ENCODE results near the gene CFAP45. TPM values are rescaled to one million over a fixed set of nuclear protein-coding genes. Genes with fewer than 3 reads are reported as not detected.

The CFAP45 gene
- total RNA-seq, 1 donor from 2014 or later = 0.32 TPM

DNA sequence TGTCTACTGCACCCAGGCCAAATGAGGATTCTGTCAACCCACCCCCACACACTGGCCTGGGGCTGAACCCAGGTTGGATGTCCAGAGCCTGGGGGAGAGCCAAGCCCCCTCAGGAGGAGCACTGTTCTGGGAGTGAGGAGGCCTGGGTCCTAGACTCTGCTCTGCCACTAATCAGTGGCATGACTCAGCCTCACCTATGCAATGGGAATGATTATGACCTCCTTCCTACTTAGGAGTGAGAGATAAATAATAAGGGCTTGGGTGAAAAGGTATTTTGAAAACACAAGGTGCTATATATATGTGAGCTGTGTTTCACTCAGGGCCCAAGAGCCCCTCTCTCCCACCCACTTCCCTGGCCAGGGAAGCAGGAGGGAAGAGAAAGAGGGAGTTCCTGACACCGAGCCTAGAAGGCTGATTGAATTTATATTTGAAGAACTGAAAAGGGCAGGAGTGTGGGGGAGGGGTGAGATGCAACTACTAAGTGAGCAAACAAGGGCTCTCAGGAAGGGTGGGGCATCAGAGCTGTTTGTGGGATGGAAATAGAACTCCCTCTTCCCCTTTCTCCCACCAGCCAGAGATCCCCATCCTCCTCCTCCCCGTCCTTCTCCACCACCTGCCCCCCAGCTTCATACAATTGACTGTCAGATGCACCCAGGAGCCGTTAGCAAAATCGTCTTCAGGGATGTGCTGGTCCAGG lies 37.2 kb upstream of the CFAP45 start:
- intact Hi-C loops (cut with DNase I) = no loop called here

DNA sequence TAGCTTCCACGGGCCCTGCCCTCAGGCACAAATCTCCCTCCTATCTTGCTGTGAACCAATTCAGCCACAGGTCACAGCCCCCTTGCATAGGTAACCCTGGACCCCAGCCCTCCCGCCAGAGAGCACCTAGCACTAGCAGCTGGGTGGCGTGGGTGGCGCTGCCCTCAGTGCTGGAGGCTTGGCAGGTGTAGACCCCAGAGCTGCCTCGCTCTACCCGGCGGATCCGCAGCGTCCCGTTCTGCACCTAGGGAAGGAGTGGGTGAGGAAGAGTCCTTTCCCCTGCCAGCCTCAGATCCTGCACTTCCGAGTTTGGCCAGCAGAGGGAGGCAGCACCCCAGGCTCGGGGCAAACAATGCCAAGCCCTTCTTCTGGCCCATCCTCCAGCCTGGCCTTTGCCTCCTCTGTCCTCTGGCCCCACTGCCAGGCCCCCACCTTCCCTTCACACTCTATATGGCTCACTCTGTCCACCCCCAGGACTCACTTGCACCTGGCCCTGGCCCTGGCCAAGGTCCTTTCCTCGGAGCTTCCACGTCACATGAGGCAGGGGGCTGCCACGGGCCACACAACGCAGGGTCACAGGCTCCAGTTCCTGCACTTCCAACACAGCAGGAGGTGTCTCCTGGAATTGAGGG lies 36.4 kb upstream of the CFAP45 start:
- peak; percentile 90 for DNase-seq (ENCODE audit: low spot score)
- intact Hi-C loops (cut with DNase I) = loop anchor here (1.0 kb wide), 1 partner anchor 70 kb away; no protein-coding TSS in a partner anchor

More for the DNA sequence above, 37.2 kb upstream of the CFAP45 start:
- no peak for DNase-seq (ENCODE audit: low spot score)

DNA sequence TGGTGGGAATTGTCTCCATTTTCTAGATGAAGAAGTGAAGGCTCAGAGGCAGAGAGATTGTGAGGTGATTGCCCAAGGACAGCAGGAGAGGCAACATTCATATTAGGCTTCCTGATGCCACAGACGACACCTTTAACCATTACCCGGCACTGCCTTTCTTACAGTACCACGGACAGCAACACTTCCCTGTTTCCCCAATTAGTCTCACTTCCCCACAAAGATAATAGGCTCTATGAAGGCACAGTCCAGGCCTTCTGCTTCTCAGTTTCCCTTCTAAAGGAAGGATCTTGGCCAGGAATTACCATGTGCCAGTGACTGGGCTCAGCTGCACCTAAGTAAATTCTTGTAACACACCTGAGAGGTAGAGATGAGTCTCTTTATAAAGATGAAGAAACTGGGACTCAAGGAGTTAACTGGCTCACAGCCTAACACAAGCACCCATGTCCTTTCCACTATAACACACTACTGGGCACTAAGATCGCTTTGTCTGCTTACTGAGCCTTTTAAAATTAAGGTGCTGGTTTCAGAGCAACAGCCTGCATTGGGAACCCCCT lies 35.8 kb upstream of the CFAP45 start:
- intact Hi-C loops (cut with DNase I) = loop anchor here (1.0 kb wide), 1 partner anchor 71 kb away; no protein-coding TSS in a partner anchor
- no peak for DNase-seq (ENCODE audit: low spot score)

DNA sequence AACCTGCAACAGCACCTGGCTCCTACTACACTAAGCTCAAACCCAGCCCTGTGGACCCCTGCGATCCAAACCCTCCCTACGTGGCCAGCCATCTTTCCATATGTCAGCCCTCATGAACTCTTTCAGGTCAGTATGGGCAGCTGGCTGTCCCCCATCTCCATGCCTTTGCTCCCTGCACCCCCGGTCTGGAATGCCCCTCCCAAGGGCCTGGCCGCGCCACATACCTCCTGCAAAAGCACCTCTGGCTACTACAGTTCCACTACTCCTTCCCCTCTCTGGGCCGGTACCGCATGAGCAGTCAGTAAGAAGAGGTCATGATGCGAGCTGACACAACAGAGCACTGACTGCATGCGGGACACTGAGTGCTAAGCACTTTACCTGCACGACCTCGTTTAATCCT lies 35.3 kb upstream of the CFAP45 start:
- intact Hi-C loops (cut with DNase I) = no loop called here
- DNase-seq (ENCODE audit: low spot score) = no peak

DNA sequence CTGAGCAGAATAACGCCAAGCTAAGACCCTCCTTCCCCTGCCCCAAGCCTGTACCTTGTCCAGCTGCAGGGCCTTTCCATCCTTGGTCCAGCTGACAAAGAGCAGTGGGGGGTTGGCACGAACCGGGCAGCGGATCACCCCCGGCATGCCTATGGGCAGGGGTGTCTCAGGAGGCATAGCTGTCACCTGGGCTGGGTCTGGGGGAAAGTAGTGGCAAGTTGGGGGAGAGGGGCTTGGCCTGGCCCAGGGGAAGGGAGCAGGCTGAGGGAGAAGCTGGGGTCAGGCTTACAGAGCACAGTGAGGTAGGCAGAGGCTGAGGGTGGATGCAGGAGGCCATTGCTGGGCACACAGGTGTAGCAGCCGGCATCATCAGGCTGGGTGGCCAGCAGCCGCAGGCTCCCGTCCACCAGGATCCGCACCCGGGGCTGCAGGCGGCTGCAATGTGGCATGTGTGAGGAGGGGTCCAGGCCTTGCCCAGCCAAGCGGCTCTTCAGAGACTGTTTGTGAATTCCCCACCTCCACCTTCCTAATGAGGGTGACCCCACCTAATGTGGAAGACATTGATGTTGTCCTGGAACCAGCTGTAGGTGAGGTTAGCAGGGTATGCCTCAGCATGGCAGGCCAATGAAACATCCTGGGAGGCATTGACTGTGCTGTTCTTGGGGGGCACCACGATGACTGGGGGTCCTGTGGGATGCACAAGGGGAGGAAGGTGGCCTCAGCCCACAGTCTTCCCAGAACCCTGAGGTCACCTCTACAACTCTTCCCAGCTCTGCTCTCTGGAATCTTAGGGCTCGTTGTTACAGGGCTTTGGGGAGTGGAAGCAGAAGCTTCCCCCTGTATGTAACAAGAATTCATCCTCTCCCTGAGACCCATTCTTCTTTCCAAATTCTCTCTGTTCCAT lies 34.4 kb upstream of the CFAP45 start:
- intact Hi-C loops (cut with DNase I) = no loop called here
- DNase-seq (ENCODE audit: low spot score) = no peak

DNA sequence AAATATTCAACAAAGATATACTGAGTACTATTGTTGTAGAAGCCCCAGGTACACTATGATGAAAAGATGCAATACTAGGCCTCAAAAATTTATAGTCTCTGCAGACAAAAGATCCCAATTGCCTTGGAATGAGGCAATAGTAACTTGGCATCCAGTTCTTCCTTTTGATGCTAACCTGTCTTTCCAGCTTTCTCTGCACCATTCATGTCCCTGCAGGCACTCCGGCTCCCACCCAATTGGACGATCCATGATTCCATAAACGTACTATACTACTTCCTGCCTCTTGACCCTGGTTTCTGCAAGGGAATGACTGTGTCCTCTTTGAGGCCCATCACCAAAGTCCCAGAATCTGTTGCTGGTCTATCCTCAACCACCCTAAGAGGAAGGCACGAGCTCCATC lies 33.4 kb upstream of the CFAP45 start:
- intact Hi-C loops (cut with DNase I) = no loop called here
- no peak for DNase-seq (ENCODE audit: low spot score)

DNA sequence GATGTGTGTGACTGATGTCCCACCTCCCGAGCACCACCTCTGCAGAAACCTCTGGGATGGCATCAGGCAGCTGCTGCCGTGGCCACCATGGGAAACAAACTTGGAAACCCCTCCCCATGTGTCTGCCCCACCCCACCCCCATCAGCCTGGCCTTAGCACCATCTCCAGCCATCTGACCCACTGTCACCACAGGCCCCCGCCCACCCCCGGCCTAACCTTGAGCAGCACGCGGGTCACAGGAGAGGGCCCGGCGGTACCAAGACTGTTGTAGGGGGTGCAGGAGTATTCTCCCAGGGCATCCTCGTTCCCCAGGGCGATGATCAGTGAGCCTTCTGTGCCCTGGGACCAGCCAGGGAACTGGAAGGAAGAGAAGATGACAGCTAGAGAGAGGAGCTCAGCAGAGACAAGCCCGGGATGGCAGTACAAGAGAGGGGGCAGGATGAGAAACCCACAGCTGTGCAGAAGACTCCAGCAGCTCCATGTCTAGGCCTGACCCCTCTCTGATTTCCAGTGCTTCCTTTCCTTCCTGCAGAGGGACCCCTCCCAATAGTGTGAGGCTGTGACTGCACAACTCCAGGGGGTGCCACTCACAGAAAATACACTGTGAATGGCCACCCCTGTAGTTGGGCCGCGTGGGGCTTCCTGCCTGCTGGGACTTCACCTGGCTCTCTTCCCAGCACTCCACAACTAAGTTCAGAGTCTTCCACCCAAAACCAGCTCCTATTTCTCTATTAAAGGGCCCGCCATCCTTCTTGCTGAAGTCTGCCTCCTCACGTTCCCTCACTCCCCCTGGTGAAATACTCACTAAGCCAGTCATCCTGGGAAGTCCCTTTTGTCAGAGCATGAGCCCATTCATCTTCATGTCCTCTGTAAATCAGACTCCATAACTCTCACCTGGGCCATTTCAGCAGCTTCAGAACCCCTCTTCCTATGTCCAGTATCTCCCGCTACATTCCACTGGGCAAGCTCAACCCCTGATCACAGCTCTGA lies 32.6 kb upstream of the CFAP45 start:
- intact Hi-C loops (cut with DNase I) = no loop called here
- DNase-seq (ENCODE audit: low spot score) = no peak

DNA sequence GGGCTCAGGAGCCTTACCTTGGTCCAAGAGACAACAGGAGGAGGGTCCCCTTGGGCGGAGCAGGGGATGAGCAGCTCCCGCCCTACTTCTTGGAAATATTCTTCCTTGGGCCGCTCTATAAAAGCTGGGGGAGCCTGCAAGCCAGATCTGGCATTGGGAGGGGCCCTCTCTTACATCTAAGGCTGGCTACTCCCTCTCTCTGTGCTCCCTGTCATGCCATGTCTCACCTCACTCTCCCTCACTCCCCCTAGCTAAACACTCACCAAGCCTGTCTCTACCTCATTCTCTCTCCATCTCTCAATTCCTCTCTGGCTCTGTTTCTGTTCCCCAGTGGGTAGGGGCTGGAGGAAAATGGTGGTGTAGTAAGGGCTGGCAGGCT lies 31.8 kb upstream of the CFAP45 start:
- intact Hi-C loops (cut with DNase I) = no loop called here

DNA sequence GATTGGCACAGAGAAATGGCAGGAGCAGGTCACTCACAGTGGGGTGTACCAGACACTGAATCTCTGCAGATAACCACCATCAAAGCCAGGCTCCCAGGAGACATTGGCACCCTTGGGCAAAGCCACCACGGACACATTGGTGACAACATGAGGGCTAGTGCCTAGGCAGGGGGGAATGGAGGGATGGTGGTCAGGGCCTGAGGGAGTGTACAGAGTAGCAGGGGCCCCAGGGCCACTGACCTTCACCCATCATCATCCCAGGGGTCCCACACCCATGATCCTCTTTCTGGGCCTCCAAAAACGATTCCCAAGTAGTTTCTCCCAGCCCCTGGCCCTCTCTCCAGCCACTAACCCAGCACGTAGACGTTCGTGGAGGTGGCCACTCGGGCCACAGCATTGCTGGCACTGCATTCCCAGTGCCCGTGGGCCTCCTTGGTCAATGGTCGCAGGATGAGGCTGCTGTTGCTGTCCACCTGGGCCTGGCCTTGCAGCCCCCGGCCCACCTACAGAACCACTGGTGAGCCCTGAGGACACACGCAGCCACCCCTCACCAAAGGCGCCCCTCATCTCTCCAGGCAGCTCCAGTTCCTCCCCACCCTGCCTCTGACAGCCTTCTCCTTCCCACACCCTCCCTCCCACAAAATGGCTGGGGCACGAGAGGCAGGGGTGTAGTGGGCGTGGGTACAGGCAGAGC lies 31.3 kb upstream of the CFAP45 start:
- no peak for DNase-seq (ENCODE audit: low spot score)
- intact Hi-C loops (cut with DNase I) = no loop called here

More for the DNA sequence above, 31.8 kb upstream of the CFAP45 start:
- DNase-seq (ENCODE audit: low spot score) = no peak

DNA sequence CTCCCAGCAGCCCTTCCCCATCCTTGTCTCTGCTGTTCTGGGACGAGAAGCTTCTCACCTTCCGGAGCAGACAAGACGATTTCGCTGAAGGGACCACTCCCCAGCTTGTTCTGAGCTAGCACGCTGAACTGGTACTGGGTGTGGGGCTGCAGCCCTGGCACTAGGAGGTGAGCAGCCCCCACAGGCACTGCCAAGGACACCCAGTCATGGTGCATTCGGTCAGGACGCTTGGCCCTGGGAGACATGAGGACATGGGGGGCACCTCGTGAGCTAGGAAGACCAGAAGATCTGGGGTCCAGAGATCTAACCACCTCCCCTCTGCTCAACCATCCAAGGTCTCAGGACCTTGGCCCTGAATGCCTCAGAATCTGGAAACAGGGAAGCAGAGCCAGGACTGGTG lies 30.7 kb upstream of the CFAP45 start:
- DNase-seq (ENCODE audit: low spot score) = no peak
- intact Hi-C loops (cut with DNase I) = no loop called here

DNA sequence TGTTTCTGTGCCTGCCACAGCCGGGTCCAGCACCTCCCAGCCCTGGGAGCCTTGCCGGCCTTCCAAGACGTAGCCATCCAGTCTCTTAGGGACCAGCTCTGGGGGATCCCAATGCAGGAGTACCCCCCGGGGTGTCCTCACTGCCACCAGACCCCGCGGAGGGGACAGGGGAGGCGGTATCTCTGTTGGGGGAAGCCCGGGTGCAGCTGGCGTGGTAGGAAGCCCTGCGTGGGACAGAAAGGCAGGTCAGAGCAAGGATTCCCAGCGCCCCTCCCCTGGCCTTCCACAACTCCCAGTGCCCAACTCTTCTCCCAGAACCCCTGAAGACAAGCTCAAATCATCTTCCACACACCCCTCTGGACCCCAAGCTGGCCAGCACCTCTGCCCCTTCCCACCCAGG lies 30.3 kb upstream of the CFAP45 start:
- DNase-seq (ENCODE audit: low spot score) = no peak
- intact Hi-C loops (cut with DNase I) = no loop called here

DNA sequence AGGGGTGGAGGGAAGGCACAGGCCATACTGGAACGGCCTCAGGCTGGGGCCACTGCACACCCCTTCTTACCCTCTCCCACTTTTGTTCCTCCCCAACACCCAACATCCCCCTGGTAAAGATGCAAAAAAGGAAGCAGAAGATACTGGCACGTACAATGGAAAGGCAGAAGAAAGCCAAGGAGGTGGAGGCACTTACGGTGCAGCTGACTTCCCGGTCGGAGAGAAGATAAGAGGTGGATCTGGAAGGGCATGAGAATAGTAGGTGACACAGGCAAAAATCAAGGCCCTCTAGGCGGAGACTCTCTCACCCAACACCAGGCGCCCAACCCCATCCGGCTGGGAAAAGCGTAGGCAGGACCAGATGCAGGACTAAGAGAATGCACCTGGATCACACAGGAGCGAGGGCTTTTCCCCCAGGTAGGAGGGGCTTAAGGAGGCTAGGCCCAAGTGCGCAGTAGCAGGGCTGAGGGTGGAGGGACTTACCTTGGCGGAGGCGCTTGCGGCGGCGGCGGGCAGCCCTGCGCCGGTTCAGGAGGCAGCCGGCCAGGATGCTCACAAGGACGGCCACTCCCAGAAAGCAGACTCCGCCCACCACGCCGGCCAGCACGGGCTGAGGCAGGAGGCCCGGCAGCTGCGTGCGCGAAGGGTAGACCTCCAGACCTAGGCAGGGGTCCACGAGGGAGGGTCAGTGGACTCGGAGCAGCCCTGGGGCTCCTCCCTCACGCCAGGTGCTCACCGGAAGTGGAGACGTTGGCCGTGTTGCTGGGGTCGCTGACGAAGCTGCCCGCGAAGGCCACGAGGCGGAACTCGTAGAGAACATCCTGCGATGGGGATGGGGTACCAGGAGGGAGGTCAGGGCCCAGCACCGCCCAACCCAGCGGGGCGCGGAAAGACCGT lies 29.4 kb upstream of the CFAP45 start:
- intact Hi-C loops (cut with DNase I) = loop anchor here (5.0 kb wide), 1 partner anchor 1777 kb away; no protein-coding TSS in a partner anchor
- no peak for DNase-seq (ENCODE audit: low spot score)

DNA sequence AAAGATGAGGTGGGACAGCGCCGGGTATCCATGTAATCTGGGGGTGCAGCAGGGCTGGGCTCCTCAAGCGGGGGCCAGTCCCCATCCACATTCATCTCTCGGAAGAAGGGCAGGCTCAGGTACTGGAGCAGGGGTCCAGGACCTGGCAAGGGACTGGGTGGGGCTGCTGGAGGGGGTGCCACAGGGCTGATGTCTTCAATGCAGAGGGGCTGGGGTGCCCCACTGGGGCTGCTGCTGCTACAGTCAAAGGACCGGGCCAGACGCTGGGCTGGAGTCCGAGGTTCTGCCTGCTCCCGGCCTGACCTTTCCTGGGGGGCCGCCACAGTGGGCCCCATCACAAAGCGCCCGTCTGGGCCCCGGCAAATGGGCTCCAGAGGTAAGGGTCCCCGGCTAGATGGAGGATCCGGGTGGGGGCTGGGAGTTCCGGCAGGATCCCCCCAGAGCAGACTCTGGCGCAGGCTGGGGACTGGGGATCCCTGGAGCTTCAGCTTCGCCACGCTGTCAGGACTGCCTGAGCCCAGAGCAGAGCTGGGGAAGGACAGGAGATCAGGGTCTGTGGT lies 28.6 kb upstream of the CFAP45 start:
- no peak for DNase-seq (ENCODE audit: low spot score)
- intact Hi-C loops (cut with DNase I) = loop anchor here (5.0 kb wide), 1 partner anchor 1776 kb away; no protein-coding TSS in a partner anchor

DNA sequence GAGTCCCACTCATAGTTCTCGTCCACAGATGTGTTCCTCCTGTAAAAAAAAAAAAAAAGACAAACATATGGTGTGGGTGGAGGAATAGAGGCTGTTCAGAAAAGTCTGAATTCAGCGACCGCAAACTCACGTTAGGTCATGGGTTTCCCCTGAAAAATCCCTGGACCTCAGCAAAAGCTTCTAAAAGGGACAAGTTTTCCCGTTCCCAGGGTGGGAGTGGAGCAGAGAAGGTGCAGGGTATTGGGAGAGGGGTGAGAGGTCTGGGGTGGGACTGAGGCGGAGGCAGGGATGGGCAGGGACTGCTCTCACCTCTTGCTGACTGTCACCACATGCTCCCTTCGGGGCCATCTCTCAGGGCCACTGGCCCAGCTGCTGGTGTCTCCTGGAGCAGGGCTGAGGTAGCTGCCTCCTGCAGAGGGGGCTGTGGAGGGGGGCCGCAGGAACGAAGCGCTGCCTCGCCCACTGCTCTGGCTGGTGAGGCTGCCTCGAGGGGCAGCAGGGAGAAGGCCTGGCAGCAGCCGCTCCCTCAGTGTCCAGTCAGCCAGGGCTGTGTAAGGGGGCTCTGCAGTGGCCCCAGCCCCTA lies 28.0 kb upstream of the CFAP45 start:
- DNase-seq (ENCODE audit: low spot score) = no peak
- intact Hi-C loops (cut with DNase I) = loop anchor here (5.0 kb wide), 1 partner anchor 1776 kb away; no protein-coding TSS in a partner anchor

DNA sequence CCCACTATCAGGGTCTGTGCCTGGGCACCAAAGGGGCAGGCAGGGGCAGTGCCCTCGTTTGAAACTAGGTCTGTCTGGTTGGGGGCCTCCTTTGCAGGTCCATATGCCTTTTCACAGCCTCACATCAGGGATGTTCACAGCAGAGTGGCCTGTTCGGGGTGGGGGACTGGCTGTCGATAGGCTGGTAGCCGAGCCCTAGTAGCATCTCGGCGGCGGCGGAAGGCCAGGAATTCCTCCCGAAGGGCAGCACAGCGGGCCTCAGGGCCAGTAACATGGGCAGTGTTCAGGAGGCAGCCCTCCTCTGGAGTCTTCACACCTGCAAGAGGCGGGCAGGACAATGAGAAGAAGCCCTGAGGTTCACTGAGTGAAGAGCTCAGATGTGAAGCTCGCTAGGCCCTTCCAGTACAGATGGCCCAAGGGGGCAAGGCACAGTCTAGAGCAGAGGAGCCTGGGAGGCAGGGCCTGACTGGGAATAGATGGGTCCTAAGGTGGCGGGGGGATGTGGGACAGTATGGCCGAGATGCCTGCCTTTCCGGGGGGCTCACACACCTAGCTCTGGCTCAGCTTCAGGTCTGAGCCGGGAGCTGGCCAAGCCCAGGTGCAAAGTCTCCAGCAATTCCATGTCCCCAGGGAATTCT lies 27.4 kb upstream of the CFAP45 start:
- DNase-seq (ENCODE audit: low spot score) = no peak
- intact Hi-C loops (cut with DNase I) = loop anchor here (5.0 kb wide), 1 partner anchor 1775 kb away; no protein-coding TSS in a partner anchor

DNA sequence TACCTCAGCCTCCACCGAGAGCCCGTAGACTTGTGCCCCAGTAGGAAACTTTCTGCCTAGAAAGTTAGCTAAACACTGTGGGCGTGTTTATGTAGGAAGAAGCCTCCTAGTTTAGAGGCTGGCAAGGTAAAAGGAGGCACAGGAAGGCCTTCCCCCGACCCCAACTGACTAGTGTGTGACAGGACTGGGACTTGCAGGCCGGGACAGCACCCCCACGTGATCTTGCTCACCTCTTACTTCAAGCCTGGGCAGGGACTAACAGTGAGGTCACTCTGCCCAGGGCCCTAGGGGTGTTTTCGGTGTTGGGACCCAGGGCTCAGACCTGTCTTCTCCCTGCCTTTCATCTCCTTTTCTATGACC lies 25.7 kb upstream of the CFAP45 start:
- DNase-seq (ENCODE audit: low spot score) = no peak
- intact Hi-C loops (cut with DNase I) = loop anchor here (1.0 to 5.0 kb wide), 2 partner anchors 35 to 1773 kb away; no protein-coding TSS in a partner anchor

Data from cardiac septum (tissue), 1 donor.